ENCODE data around the gene ST3GAL3.

ST3GAL3 gene

GRCh38 chr1:43856188-43856587, 148.9 kb downstream of the ST3GAL3 start:
- Histone ChIP-seq H3K27me3 (ENCODE audit: control insufficient read depth in 3 of 3, insufficient read depth in 3 of 3, low read depth in 1 of 3, low read length in 3 of 3) (no peaks in the 10 kb centered on the region), H2AFZ (ENCODE audit: low read length) (no peak overlapping the region), H2BK120ac (ENCODE audit: low read depth, low read length) (no peak overlapping the region), H3K9me3 (replicated peaks in 1 of 2; ENCODE audit: control insufficient read depth in 2 of 2, insufficient read depth in 1 of 2, low read depth in 1 of 2, low read length in 2 of 2) (no peaks in the 10 kb centered on the region), H3K23ac (ENCODE audit: low read depth, low read length, poor library complexity) (no peak overlapping the region), H3K4ac (ENCODE audit: low read length) (no peak overlapping the region), H4K91ac (ENCODE audit: low read depth, low read length, poor library complexity) (no peak overlapping the region), H2AK5ac (ENCODE audit: low read depth, low read length) (no peak overlapping the region), H3K79me1 (ENCODE audit: low read depth, low read length) (no peaks in the 10 kb centered on the region), H3K4me1 (ENCODE audit: control insufficient read depth in 2 of 2, insufficient read depth in 1 of 2, low read depth in 1 of 2, low read length in 2 of 2) (peaks cover 0 to 9% of the 10 kb centered on the region in 2 donors), H3K9ac (ENCODE audit: low read depth, low read length, poor library complexity) (no peak overlapping the region), H3K36me3 (replicated peaks in 1 of 2; ENCODE audit: control insufficient read depth in 2 of 2, insufficient read depth in 2 of 2, low read length in 2 of 2) (peaks cover 0 to 17% of the 10 kb centered on the region in 2 donors), H2BK15ac (ENCODE audit: low read length) (no peak overlapping the region), H2BK5ac (ENCODE audit: low read length) (no peak overlapping the region), H3K14ac (ENCODE audit: low read length) (no peak overlapping the region), H2BK12ac (ENCODE audit: low read length) (no peak overlapping the region), H3K4me2 (ENCODE audit: insufficient read depth, low read length, poor library complexity, severe bottlenecking) (no peak overlapping the region), H3K4me3 (ENCODE audit: low read length in 2 of 2) (no peak overlapping the region), H3K27ac (replicated peaks; ENCODE audit: low read length) (no peak overlapping the region), H4K8ac (ENCODE audit: low read depth, low read length) (no peak overlapping the region), H3K18ac (ENCODE audit: low read length) (no peak overlapping the region)
- no CpG with 5 or more reads among the region's 5 CpGs for WGBS, 2 donors (ENCODE audit: extremely low coverage in 2 of 2, insufficient read length in 2 of 2, insufficient replicate concordance in 1 of 2)
- no peak for DNase-seq (ENCODE audit: low spot score)

- Histone ChIP-seq H2BK15ac (ENCODE audit: low read length) (no peak overlapping the region), H3K4me3 (ENCODE audit: low read length in 2 of 2) (no peak overlapping the region), H2AK5ac (ENCODE audit: low read depth, low read length) (no peak overlapping the region), H3K4me2 (ENCODE audit: insufficient read depth, low read length, poor library complexity, severe bottlenecking) (no peak overlapping the region), H2BK5ac (ENCODE audit: low read length) (no peak overlapping the region), H2AFZ (ENCODE audit: low read length) (no peak overlapping the region), H3K27ac (replicated peaks; ENCODE audit: low read length) (no peak overlapping the region), H3K27me3 (ENCODE audit: control insufficient read depth in 3 of 3, insufficient read depth in 3 of 3, low read depth in 1 of 3, low read length in 3 of 3) (no peaks in the 10 kb centered on the region), H3K18ac (ENCODE audit: low read length) (no peak overlapping the region), H4K8ac (ENCODE audit: low read depth, low read length) (no peak overlapping the region), H3K36me3 (replicated peaks in 1 of 2; ENCODE audit: control insufficient read depth in 2 of 2, insufficient read depth in 2 of 2, low read length in 2 of 2) (peaks cover 0 to 17% of the 10 kb centered on the region in 2 donors), H2BK12ac (ENCODE audit: low read length) (no peak overlapping the region), H3K4me1 (ENCODE audit: control insufficient read depth in 2 of 2, insufficient read depth in 1 of 2, low read depth in 1 of 2, low read length in 2 of 2) (peaks cover 0 to 9% of the 10 kb centered on the region in 2 donors), H3K14ac (ENCODE audit: low read length) (no peak overlapping the region), H3K79me1 (ENCODE audit: low read depth, low read length) (no peaks in the 10 kb centered on the region), H2BK120ac (ENCODE audit: low read depth, low read length) (no peak overlapping the region), H3K9me3 (replicated peaks in 1 of 2; ENCODE audit: control insufficient read depth in 2 of 2, insufficient read depth in 1 of 2, low read depth in 1 of 2, low read length in 2 of 2) (no peaks in the 10 kb centered on the region), H3K23ac (ENCODE audit: low read depth, low read length, poor library complexity) (no peak overlapping the region), H3K9ac (ENCODE audit: low read depth, low read length, poor library complexity) (no peak overlapping the region), H3K4ac (ENCODE audit: low read length) (no peak overlapping the region), H4K91ac (ENCODE audit: low read depth, low read length, poor library complexity) (no peak overlapping the region)
- no peak for DNase-seq (ENCODE audit: low spot score)
Measured at GRCh38 chr1:43857163-43857562, 149.8 kb downstream of the ST3GAL3 start.

GRCh38 chr1:43858324-43858723, 151.0 kb downstream of the ST3GAL3 start:
- WGBS, 2 donors (ENCODE audit: extremely low coverage in 2 of 2, insufficient read length in 2 of 2, insufficient replicate concordance in 1 of 2): no CpG with 5 or more reads among the region's 2 CpGs
- Histone ChIP-seq H3K4ac (ENCODE audit: low read length) (no peak overlapping the region), H3K23ac (ENCODE audit: low read depth, low read length, poor library complexity) (no peak overlapping the region), H3K36me3 (replicated peaks in 1 of 2; ENCODE audit: control insufficient read depth in 2 of 2, insufficient read depth in 2 of 2, low read length in 2 of 2) (peaks cover 0 to 17% of the 10 kb centered on the region in 2 donors), H2BK15ac (ENCODE audit: low read length) (no peak overlapping the region), H3K4me3 (ENCODE audit: low read length in 2 of 2) (no peak overlapping the region), H3K27ac (replicated peaks; ENCODE audit: low read length) (no peak overlapping the region), H3K4me2 (ENCODE audit: insufficient read depth, low read length, poor library complexity, severe bottlenecking) (no peak overlapping the region), H3K9ac (ENCODE audit: low read depth, low read length, poor library complexity) (no peak overlapping the region), H3K79me1 (ENCODE audit: low read depth, low read length) (no peaks in the 10 kb centered on the region), H3K9me3 (replicated peaks in 1 of 2; ENCODE audit: control insufficient read depth in 2 of 2, insufficient read depth in 1 of 2, low read depth in 1 of 2, low read length in 2 of 2) (no peaks in the 10 kb centered on the region), H3K4me1 (ENCODE audit: control insufficient read depth in 2 of 2, insufficient read depth in 1 of 2, low read depth in 1 of 2, low read length in 2 of 2) (peaks cover 0 to 9% of the 10 kb centered on the region in 2 donors), H3K14ac (ENCODE audit: low read length) (no peak overlapping the region), H4K91ac (ENCODE audit: low read depth, low read length, poor library complexity) (no peak overlapping the region), H2BK5ac (ENCODE audit: low read length) (no peak overlapping the region), H2BK120ac (ENCODE audit: low read depth, low read length) (no peak overlapping the region), H2AK5ac (ENCODE audit: low read depth, low read length) (no peak overlapping the region), H3K18ac (ENCODE audit: low read length) (no peak overlapping the region), H2BK12ac (ENCODE audit: low read length) (no peak overlapping the region), H2AFZ (ENCODE audit: low read length) (no peak overlapping the region), H3K27me3 (ENCODE audit: control insufficient read depth in 3 of 3, insufficient read depth in 3 of 3, low read depth in 1 of 3, low read length in 3 of 3) (no peaks in the 10 kb centered on the region), H4K8ac (ENCODE audit: low read depth, low read length) (no peak overlapping the region)
- peak; percentile 17 for DNase-seq (ENCODE audit: low spot score)

GRCh38 chr1:43861337-43861736, 154.0 kb downstream of the ST3GAL3 start:
- no peak overlapping the region for H3K18ac ChIP-seq (ENCODE audit: low read length)
- no peaks in the 10 kb centered on the region for H3K9me3 ChIP-seq (replicated peaks in 1 of 2; ENCODE audit: control insufficient read depth in 2 of 2, insufficient read depth in 1 of 2, low read depth in 1 of 2, low read length in 2 of 2)

More at GRCh38 chr1:43861337-43861736, 154.0 kb downstream of the ST3GAL3 start:
- peaks cover 0 to 9% of the 10 kb centered on the region in 2 donors for H3K4me1 ChIP-seq (ENCODE audit: control insufficient read depth in 2 of 2, insufficient read depth in 1 of 2, low read depth in 1 of 2, low read length in 2 of 2)
- H2BK120ac ChIP-seq (ENCODE audit: low read depth, low read length): no peak overlapping the region
- H2BK15ac ChIP-seq (ENCODE audit: low read length): no peak overlapping the region
- no peak overlapping the region for H3K9ac ChIP-seq (ENCODE audit: low read depth, low read length, poor library complexity)
- WGBS, 2 donors (ENCODE audit: extremely low coverage in 2 of 2, insufficient read length in 2 of 2, insufficient replicate concordance in 1 of 2): no CpG with 5 or more reads among the region's 3 CpGs
- peaks cover 0 to 10% of the 10 kb centered on the region in 2 donors for H3K36me3 ChIP-seq (replicated peaks in 1 of 2; ENCODE audit: control insufficient read depth in 2 of 2, insufficient read depth in 2 of 2, low read length in 2 of 2)
- no peak overlapping the region for H3K4ac ChIP-seq (ENCODE audit: low read length)
- no peaks in the 10 kb centered on the region for H3K79me1 ChIP-seq (ENCODE audit: low read depth, low read length)
- H4K91ac ChIP-seq (ENCODE audit: low read depth, low read length, poor library complexity): no peak overlapping the region
- DNase-seq (ENCODE audit: low spot score): no peak
- H3K23ac ChIP-seq (ENCODE audit: low read depth, low read length, poor library complexity): no peak overlapping the region
- H4K8ac ChIP-seq (ENCODE audit: low read depth, low read length): no peak overlapping the region
- H2BK5ac ChIP-seq (ENCODE audit: low read length): no peak overlapping the region
- no peak overlapping the region for H3K4me2 ChIP-seq (ENCODE audit: insufficient read depth, low read length, poor library complexity, severe bottlenecking)
- no peak overlapping the region for H2AK5ac ChIP-seq (ENCODE audit: low read depth, low read length)
- no peak overlapping the region for H3K14ac ChIP-seq (ENCODE audit: low read length)
- H3K27me3 ChIP-seq (ENCODE audit: control insufficient read depth in 3 of 3, insufficient read depth in 3 of 3, low read depth in 1 of 3, low read length in 3 of 3): no peaks in the 10 kb centered on the region
- no peak overlapping the region for H2BK12ac ChIP-seq (ENCODE audit: low read length)
- no peak overlapping the region for H3K27ac ChIP-seq (replicated peaks; ENCODE audit: low read length)
- no peak overlapping the region for H2AFZ ChIP-seq (ENCODE audit: low read length)
- H3K4me3 ChIP-seq (ENCODE audit: low read length in 2 of 2): no peak overlapping the region
